PC-3 (cell line): ENCODE data around the gene DLEU7.

ENCODE experiments used
- EZH2 ChIP-seq: fragments of 300-600 bp; sonication (generic); IDR thresholded peaks from one replicate; pipeline ENCODE4 v1.6.1; 2017; ENCODE audit warnings: antibody characterized with exemption, mild to moderate bottlenecking, low read length; ENCODE audit not compliant: unreplicated experiment
- TF ChIP-seq, protein P1 (sequence below): fragments of 300-600 bp; sonication (generic); conservative IDR thresholded peaks from 2 replicates; pipeline ENCODE4 v1.5.1; 2017; ENCODE audit warnings: antibody characterized with exemption, low read depth, mild to moderate bottlenecking, low read length

DNA sequence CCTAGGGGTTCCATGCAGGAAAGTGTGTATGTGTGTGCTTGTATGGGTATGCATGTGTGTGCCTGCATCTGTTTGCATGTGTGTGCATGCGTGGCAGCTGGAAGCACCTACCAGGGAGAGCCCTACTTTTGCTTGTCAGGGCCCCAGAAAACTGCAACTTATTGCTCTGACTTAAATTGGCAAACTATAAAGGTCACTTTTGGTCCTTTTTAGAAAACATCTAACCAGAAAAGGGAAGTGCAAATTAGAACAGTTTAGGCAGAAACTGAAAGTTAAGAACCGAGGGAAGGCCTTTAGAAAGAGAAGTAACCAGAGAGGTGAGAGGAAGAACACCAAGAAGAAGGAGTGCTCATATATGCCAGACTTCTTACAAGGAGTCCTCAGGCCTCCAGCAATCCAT is 32.5 kb downstream of the DLEU7 start:
- TF ChIP-seq, protein P1, sequence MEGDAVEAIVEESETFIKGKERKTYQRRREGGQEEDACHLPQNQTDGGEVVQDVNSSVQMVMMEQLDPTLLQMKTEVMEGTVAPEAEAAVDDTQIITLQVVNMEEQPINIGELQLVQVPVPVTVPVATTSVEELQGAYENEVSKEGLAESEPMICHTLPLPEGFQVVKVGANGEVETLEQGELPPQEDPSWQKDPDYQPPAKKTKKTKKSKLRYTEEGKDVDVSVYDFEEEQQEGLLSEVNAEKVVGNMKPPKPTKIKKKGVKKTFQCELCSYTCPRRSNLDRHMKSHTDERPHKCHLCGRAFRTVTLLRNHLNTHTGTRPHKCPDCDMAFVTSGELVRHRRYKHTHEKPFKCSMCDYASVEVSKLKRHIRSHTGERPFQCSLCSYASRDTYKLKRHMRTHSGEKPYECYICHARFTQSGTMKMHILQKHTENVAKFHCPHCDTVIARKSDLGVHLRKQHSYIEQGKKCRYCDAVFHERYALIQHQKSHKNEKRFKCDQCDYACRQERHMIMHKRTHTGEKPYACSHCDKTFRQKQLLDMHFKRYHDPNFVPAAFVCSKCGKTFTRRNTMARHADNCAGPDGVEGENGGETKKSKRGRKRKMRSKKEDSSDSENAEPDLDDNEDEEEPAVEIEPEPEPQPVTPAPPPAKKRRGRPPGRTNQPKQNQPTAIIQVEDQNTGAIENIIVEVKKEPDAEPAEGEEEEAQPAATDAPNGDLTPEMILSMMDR: no peak
- no peak for TF ChIP-seq EZH2
